Activated T-cell treated with anti-CD3 and anti-CD28 coated beads, Interleukin-2, amount 50 U/mL, for 72 hours (primary cell): Measurements from ENCODE around the gene SLC4A4. TPM values are rescaled to one million over a fixed set of nuclear protein-coding genes. Genes with fewer than 3 reads are reported as not detected.

Source experiments
- ATAC-seq, 2 donors: fragments of 150-1000 bp; cut with Tn5 transposase; replicated peaks in 1 of 2; 2 replicates each; pipeline ENCODE4 v1.10.0; 2021; ENCODE audit warnings: moderate library complexity in 2 of 2, mild to moderate bottlenecking in 1 of 2
- DNase-seq, 2 donors: peaks; one replicate each; pipeline ENCODE4 v3.0.0; 2021 to 2022; ENCODE audit warnings: mixed read lengths in 1 of 2
- H3K27ac Mint-ChIP-seq: one replicate; pipeline ENCODE4 v1.8.0; 2022; ENCODE audit warnings: mild to moderate bottlenecking, moderate library complexity, mixed read lengths
- H3K27me3 Mint-ChIP-seq: one replicate; pipeline ENCODE4 v1.8.0; 2022; ENCODE audit warnings: low read depth, mixed read lengths
- H3K36me3 Mint-ChIP-seq, 2 donors: one replicate each; pipeline ENCODE4 v1.8.0; 2022; ENCODE audit warnings: mixed read lengths in 2 of 2, mild to moderate bottlenecking in 1 of 2; ENCODE audit not compliant: insufficient read depth in 2 of 2
- H3K4me1 Mint-ChIP-seq: one replicate; pipeline ENCODE4 v1.8.0; 2022; ENCODE audit warnings: low read depth, mixed read lengths
- H3K4me3 Mint-ChIP-seq, 2 donors: one replicate each; pipeline ENCODE4 v1.8.0; 2022; ENCODE audit warnings: mild to moderate bottlenecking in 2 of 2, mixed read lengths in 2 of 2, moderate library complexity in 2 of 2
- H3K9me3 Mint-ChIP-seq, 2 donors: one replicate each; pipeline ENCODE4 v1.8.0; 2022; ENCODE audit warnings: mixed read lengths in 2 of 2
- total RNA-seq, 2 donors: library from RNA; stranded (reverse); gene quantifications; one replicate each; pipeline ENCODE4 v1.2.3, GENCODE V29; 2022

SLC4A4 gene
- total RNA-seq, 2 donors from 2014 or later: 0.26 to 0.46 TPM

DNA sequence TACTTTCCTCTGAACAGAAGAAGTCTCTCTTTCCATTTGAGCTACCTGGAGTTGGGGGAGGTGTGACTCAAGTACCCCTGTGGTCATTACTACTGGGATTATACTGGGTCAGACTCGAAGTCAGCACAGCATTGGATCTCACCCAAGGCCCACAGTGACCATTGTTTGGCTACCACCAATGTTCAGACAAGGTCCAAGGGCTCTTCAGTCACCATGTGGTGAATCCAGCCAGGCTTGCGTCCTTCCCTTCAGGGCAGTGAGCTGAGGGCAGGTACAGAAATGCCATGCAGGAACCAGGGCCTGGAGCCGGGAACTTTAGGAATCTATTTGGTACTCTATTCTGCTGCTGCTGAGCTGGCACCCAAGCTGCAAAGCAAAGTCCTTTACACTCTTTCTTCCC lies 5.5 kb upstream of the SLC4A4 start:
- no peak overlapping the region for H3K27ac Mint-ChIP-seq
- no peak overlapping the region for H3K4me3 Mint-ChIP-seq
- no peak for ATAC-seq
- peaks cover 0 to 7% of the 10 kb centered on the region in 2 donors for H3K36me3 Mint-ChIP-seq
- no peak for DNase-seq
- H3K4me1 Mint-ChIP-seq: no peaks in the 10 kb centered on the region
- peaks cover 1 to 5% of the 10 kb centered on the region in 2 donors for H3K9me3 Mint-ChIP-seq
- H3K27me3 Mint-ChIP-seq: no peaks in the 10 kb centered on the region

DNA sequence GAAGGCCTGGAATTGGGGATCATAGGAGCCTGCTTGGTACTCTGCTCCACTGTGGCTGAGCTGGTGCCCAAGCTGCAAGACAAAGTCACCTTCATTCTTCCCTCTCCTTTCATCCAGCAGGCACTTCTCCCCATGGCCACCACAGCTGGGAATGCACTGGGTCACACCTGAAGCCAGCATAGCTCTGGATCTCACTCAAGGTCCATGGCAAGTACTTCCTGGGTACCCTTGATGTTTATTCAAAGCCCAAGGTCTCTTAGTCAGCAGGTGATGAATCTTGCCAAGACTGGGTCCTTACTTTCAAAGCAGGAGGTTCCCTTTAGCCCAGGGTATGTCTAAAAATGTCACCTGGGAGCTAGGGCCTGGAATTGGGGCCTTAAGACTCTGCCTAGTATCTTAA lies 4.9 kb upstream of the SLC4A4 start:
- Mint-ChIP-seq H3K36me3 (peaks cover 0 to 7% of the 10 kb centered on the region in 2 donors), H3K9me3 (peaks cover 1 to 5% of the 10 kb centered on the region in 2 donors), H3K4me3 (no peak overlapping the region), H3K4me1 (no peaks in the 10 kb centered on the region), H3K27ac (no peak overlapping the region), H3K27me3 (no peaks in the 10 kb centered on the region)
- DNase-seq: no peak
- no peak for ATAC-seq

DNA sequence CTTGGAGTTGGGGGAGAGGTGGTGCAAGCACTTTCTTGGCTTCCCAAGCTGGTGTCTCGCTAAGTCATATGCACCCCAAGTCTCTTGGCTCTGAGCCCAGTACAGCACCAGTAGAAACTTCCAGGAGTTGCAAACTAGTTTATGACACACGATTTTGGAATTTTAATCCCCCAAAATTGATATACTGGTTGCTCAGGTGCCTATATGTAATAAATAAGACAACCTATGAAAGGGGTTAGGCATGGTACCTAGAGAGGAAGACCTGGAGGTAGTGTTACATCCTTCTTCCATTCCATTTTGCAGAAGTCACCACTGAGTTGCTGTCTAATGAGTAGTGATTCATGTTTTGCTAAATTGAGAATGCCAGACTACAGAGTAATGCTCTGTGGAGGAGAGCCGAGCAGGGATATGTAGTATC lies 4.3 kb upstream of the SLC4A4 start:
- no peak overlapping the region for H3K4me3 Mint-ChIP-seq
- peaks cover 0 to 7% of the 10 kb centered on the region in 2 donors for H3K36me3 Mint-ChIP-seq
- H3K27me3 Mint-ChIP-seq: no peaks in the 10 kb centered on the region
- H3K9me3 Mint-ChIP-seq: peaks cover 1 to 5% of the 10 kb centered on the region in 2 donors
- H3K27ac Mint-ChIP-seq: no peak overlapping the region
- no peak for DNase-seq
- ATAC-seq: no peak
- H3K4me1 Mint-ChIP-seq: no peaks in the 10 kb centered on the region

DNA sequence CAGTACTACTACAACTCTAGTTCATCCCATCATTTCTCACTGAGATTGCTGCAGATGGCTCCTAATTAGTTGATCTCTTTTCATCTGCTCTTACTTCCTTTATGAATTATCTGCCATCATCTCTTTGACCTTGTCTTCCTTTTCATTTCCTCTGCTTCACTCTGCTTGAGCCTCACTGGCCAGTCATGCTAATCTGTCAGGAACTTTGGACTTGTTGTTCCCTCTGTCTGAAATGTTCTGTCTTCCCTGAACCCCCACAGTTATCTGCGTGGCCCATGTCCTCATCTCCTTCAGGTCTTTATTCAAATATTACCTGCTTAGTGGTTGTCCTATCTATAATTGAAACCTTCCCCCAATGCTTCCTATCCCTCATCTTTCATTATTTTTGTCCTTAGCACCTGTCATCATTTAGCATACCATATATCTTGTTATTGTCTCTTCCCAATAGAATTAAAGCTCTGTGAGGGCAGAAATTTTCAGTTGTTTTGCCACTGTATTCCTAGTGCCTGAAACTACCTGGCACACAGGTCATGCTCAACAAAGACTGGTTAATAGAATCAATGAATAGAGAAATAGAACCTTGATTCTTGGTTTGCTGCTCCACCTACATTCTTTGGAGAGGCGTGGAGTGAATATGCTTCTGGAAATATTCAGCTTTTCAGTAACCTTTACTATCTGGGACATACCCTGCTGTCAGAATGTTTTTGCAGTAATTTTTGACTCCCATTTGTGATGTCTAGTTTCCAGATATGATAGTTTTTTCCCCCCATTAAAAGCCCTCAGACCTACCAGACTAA lies 5.0 kb downstream of the SLC4A4 start:
- H3K27ac Mint-ChIP-seq: no peak overlapping the region
- peaks cover 4% of the 10 kb centered on the region for H3K4me1 Mint-ChIP-seq
- H3K4me3 Mint-ChIP-seq: no peak overlapping the region
- no peak for ATAC-seq
- DNase-seq: no peak
- H3K27me3 Mint-ChIP-seq: peaks cover 10% of the 10 kb centered on the region
- H3K36me3 Mint-ChIP-seq: no peaks in the 10 kb centered on the region
- H3K9me3 Mint-ChIP-seq: no peaks in the 10 kb centered on the region

DNA sequence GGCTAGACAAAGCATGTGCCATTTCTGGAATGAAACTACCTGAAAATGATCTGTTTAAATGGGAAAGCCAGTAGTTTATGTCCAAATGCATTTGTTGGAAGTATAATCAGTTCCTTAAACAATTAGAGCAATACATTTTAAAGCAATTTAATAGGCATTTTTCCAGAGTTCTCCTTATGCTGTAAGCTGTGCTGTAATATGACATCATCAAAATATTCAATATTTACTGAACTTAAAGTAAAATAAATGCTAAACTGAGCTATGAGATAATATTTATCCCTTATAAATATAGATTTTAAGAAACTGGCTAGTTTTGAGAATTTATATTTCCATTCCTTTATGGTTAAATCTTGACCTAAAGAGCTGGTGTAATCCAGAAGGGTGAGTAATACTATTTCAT lies 7.9 kb downstream of the SLC4A4 start:
- peaks cover 10% of the 10 kb centered on the region for H3K27me3 Mint-ChIP-seq
- peaks cover 6% of the 10 kb centered on the region for H3K4me1 Mint-ChIP-seq
- H3K9me3 Mint-ChIP-seq: no peaks in the 10 kb centered on the region
- H3K36me3 Mint-ChIP-seq: no peaks in the 10 kb centered on the region
- ATAC-seq (no peak), DNase-seq (no peak)
- no peak overlapping the region for H3K27ac Mint-ChIP-seq
- no peak overlapping the region for H3K4me3 Mint-ChIP-seq

DNA sequence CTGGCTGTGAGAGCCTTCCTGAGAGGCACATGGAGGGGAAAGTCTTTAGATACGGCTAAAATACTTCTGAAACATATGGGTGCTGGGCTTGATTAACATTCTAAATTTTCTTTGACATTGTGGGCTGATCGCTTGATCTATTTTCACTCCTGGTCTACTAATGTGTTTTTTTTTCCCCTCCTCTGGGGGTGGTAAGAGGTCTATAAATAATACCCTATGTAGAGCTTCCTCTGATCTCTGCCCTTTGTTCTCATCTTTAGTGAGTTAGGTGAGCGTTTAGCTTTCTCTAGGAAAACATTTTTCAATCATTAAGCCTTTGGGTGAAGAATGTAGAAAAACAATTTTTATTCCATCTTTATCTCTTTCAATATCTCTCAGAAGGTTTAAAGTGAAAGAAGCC lies 9.8 kb downstream of the SLC4A4 start:
- no peak overlapping the region for H3K4me3 Mint-ChIP-seq
- no peaks in the 10 kb centered on the region for H3K9me3 Mint-ChIP-seq
- DNase-seq (no peak), ATAC-seq (no peak)
- no peak overlapping the region for H3K27ac Mint-ChIP-seq
- no peaks in the 10 kb centered on the region for H3K36me3 Mint-ChIP-seq
- peaks cover 6% of the 10 kb centered on the region for H3K4me1 Mint-ChIP-seq
- H3K27me3 Mint-ChIP-seq: peaks cover 4% of the 10 kb centered on the region

DNA sequence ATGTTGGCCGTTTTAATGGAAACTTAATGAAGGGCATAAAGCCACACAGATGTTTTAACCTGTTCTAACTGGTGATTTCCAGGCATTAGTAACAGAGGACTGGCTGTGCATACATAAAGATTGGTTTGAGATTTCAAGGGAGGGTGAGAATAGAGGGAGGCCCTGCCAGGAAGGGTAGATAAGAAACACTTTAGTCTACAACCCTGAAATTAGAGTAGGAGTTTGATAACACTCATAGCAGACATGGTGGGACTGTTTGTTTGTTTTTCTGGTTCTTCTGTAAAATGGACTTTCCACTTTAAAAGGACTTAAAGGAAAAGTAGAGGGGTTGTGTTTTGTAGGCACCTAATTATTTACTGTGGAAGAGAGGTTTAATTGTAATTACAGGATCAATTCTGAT lies 16.2 kb downstream of the SLC4A4 start:
- Mint-ChIP-seq H3K27ac (no peak overlapping the region), H3K9me3 (no peaks in the 10 kb centered on the region), H3K36me3 (peaks cover 0 to 2% of the 10 kb centered on the region in 2 donors), H3K4me3 (no peak overlapping the region), H3K4me1 (no peaks in the 10 kb centered on the region), H3K27me3 (no peaks in the 10 kb centered on the region)
- no peak for ATAC-seq
- DNase-seq: no peak

DNA sequence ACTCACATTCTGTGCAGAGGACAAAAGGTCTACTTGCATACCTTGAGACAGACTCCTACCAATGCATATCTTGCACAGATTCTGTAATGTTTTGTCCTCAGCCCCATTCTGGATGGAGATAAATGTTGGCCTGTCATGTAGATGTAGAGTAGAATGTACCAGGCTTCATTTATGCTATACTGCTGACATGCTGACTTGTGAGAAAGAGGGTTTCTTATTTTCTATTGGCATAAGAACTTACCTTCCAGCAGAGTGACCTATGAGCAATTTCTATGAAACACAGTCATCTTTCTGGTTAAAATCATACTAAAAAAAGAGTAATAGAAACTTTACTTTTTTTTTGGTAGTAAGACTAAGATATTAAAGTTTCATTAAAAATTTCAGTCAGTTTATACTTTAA lies 17.2 kb downstream of the SLC4A4 start:
- H3K36me3 Mint-ChIP-seq: peaks cover 0 to 2% of the 10 kb centered on the region in 2 donors
- H3K4me1 Mint-ChIP-seq: no peaks in the 10 kb centered on the region
- peak in 1 of 2 donors; percentile 50 for ATAC-seq
- no peak for DNase-seq
- H3K9me3 Mint-ChIP-seq: no peaks in the 10 kb centered on the region
- no peak overlapping the region for H3K4me3 Mint-ChIP-seq
- H3K27ac Mint-ChIP-seq: no peak overlapping the region
- no peaks in the 10 kb centered on the region for H3K27me3 Mint-ChIP-seq

DNA sequence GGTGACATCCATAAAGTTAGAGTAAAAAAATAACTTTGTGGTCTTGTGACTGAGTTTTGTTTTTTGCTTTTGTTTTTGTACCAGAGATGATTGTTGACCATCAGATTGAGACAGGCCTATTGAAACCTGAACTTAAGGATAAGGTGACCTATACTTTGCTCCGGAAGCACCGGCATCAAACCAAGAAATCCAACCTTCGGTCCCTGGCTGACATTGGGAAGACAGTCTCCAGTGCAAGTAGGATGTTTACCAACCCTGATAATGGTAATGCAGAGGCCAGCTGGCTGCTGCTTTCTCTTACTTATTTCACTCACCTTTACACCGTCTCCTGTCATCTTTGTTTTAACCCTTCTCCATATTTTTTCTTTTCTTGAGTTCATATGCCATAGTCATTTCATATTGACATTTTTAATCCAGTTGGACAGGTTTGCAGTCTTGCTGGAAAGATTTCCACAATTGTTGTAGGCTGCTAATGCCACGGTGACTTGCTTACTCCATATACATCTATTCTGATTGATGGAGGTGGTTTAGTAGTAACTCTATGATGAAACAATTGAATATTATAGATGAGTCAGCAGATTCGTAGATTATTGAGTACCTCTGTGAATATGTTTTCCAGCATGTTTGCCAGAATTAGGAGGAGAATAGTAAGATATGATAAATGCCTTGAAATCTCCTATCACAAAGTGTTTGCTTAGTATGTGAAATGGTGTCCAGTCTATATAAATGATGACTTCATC lies 18.3 kb downstream of the SLC4A4 start:
- Mint-ChIP-seq H3K4me3 (no peak overlapping the region), H3K9me3 (no peaks in the 10 kb centered on the region)

DNA sequence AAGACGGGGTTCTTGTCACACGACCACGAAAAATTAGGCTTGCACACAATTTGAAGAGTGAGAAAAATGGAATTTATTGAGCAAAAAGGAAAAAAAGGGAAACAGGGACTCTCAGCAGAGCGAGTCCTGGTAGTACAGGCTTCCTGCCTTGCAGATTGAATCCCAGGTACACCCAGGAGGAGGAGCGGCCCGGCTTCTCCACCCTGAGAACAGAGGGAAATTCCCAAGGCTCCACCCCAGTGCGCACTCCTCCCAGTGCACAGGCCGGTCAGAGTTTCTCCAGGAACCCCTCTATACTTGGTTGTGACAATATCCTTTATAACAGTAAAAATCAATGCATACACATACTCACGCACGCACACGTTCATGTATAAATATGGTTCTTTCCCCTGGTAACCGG lies 22.0 kb downstream of the SLC4A4 start:
- Mint-ChIP-seq H3K4me1 (no peaks in the 10 kb centered on the region), H3K27me3 (no peaks in the 10 kb centered on the region), H3K4me3 (no peak overlapping the region), H3K27ac (no peak overlapping the region), H3K36me3 (peaks cover 0 to 2% of the 10 kb centered on the region in 2 donors), H3K9me3 (no peaks in the 10 kb centered on the region)
- DNase-seq (no peak), ATAC-seq (no peak)

More for the DNA sequence above, 18.3 kb downstream of the SLC4A4 start:
- no peak for ATAC-seq
- no peak overlapping the region for H3K27ac Mint-ChIP-seq
- H3K36me3 Mint-ChIP-seq: peaks cover 0 to 2% of the 10 kb centered on the region in 2 donors
- H3K4me1 Mint-ChIP-seq: no peaks in the 10 kb centered on the region
- no peaks in the 10 kb centered on the region for H3K27me3 Mint-ChIP-seq
- DNase-seq: no peak

DNA sequence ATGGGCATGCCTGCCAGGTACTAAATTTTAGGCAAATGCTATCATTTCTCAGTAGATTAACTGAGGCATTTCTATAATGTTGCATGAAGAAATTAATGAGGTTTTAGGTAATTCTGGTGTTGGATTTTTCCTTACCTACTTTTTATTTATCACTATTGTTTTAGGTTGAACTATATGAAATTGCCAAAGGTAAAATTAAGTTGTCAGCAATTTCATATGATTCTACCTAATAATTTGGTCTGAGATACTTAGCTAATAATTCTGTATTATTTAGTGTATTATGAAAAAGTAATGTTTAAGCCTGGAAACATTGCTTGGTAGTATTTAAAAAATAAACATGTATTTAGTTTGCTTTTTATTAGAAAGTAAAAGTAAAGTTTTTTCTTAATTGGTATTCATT lies 22.7 kb downstream of the SLC4A4 start:
- no peak for DNase-seq
- H3K27ac Mint-ChIP-seq: no peak overlapping the region
- no peak for ATAC-seq
- H3K4me1 Mint-ChIP-seq: no peaks in the 10 kb centered on the region
- H3K36me3 Mint-ChIP-seq: peaks cover 0 to 2% of the 10 kb centered on the region in 2 donors
- no peaks in the 10 kb centered on the region for H3K9me3 Mint-ChIP-seq
- no peak overlapping the region for H3K4me3 Mint-ChIP-seq
- H3K27me3 Mint-ChIP-seq: no peaks in the 10 kb centered on the region

DNA sequence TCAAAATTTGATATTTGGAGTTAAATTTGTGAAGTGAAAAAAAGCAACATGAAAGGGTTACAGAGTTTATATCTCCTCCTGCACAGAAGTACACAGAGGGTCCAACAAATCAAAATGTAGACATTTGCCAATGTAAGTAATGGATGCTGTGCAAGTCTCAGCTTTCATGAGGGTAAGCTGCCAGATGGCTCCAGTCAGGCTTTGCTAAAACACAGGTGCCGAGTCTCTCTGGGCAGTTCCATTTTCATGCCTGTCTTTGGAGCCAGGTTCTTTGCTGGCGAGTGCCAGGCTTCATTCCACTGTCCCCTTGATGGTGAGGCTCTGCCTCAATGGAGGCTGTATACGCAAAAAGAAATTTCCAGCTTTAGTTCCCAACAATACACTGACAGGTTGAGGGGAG lies 27.9 kb downstream of the SLC4A4 start:
- Mint-ChIP-seq H3K4me1 (no peaks in the 10 kb centered on the region), H3K27me3 (no peaks in the 10 kb centered on the region), H3K27ac (no peak overlapping the region), H3K36me3 (no peaks in the 10 kb centered on the region), H3K4me3 (no peak overlapping the region), H3K9me3 (no peaks in the 10 kb centered on the region)
- ATAC-seq: no peak
- DNase-seq: no peak

DNA sequence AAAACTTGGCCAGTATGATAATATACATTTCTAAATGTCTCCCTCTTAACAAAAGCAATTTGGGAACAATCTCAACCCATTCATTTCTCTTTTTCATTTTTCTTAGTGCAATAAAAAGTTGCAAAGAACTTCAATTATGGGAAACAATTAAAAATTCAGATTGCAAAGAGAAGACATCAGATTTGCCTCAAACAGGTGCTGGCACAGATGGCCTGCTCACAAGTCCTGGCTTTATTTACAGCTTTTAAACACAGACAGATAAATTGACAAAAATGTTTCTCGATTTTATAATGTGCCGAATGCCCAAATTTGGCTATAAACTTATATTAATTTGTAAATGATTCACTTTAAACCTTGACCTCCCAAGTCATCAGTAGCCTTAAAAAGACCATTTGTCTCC lies 28.7 kb downstream of the SLC4A4 start:
- Mint-ChIP-seq H3K36me3 (no peaks in the 10 kb centered on the region), H3K27ac (no peak overlapping the region), H3K9me3 (no peaks in the 10 kb centered on the region)

More for the DNA sequence above, 28.7 kb downstream of the SLC4A4 start:
- DNase-seq (no peak), ATAC-seq (no peak)
- Mint-ChIP-seq H3K4me1 (no peaks in the 10 kb centered on the region), H3K27me3 (no peaks in the 10 kb centered on the region), H3K4me3 (no peak overlapping the region)
